CD4-positive, alpha-beta T cell (primary cell): Measurements from ENCODE around the gene DCAF8L2. TPM values are rescaled to one million over a fixed set of nuclear protein-coding genes. Genes with fewer than 3 reads are reported as not detected.

Source experiments
- ATAC-seq: fragments of 200-7000 bp; cut with Tn5 transposase; one replicate; pipeline ENCODE4 v1.10.0; 2022; ENCODE audit warnings: mild to moderate bottlenecking; ENCODE audit not compliant: poor library complexity
- CTCF ChIA-PET: fragments of 350-600 bp; sonication (Branson Sonifier 250); formaldehyde crosslinking; loops from one replicate; lab custom pipeline; 2021; ENCODE audit warnings: antibody characterized with exemption, inconsistent platforms; lab: Charles Lee
- POLR2A ChIA-PET: fragments of 350-600 bp; sonication (Branson Sonifier 250); formaldehyde crosslinking; loops from one replicate; lab custom pipeline; 2021; ENCODE audit warnings: antibody characterized with exemption, inconsistent platforms; lab: Charles Lee
- DNase-seq, 14 experiments: peaks; one replicate each; pipeline ENCODE4 v3.0.0-alpha.2; 2013 to 2020; ENCODE audit warnings: mixed read lengths in 2 of 14
- H3K27ac ChIP-seq, 2 donors: one replicate each; pipeline versions ENCODE4 v1.5.1 to v1.7.0; 2013; ENCODE audit warnings: low read length in 2 of 2, low read depth in 1 of 2, mild to moderate bottlenecking in 1 of 2
- H3K27me3 ChIP-seq, 2 experiments: 1 replicate in 1 of 2; 2 replicates in 1 of 2; pipeline versions ENCODE4 v1.6.1 to v1.7.0; 2013; ENCODE audit warnings: low read length in 2 of 2, control low read depth in 1 of 2, mild to moderate bottlenecking in 1 of 2, moderate library complexity in 1 of 2; ENCODE audit not compliant: insufficient read depth in 2 of 2, control insufficient read depth in 1 of 2
- H3K36me3 ChIP-seq: one replicate; pipeline ENCODE4 v1.6.1; 2013; ENCODE audit warnings: low read length, control low read depth; ENCODE audit not compliant: insufficient read depth
- H3K4me1 ChIP-seq: one replicate; pipeline ENCODE4 v1.6.1; 2013; ENCODE audit warnings: low read length, control low read depth; ENCODE audit not compliant: insufficient read depth
- H3K4me3 ChIP-seq: one replicate; pipeline ENCODE4 v1.5.1; 2013; ENCODE audit warnings: mild to moderate bottlenecking, low read length, moderate library complexity
- H3K9me3 ChIP-seq, 2 experiments: 1 replicate in 1 of 2; 2 replicates in 1 of 2; pipeline versions ENCODE4 v1.6.1 to v1.7.0; 2013; ENCODE audit warnings: low read length in 2 of 2, mild to moderate bottlenecking in 2 of 2, control low read depth in 1 of 2, moderate library complexity in 1 of 2; ENCODE audit not compliant: control insufficient read depth in 1 of 2, insufficient read depth in 1 of 2
- H3K27ac Mint-ChIP-seq: one replicate; pipeline ENCODE4 v1.8.0; 2020; ENCODE audit warnings: mixed read lengths
- H3K27me3 Mint-ChIP-seq: one replicate; pipeline ENCODE4 v1.8.0; 2021; ENCODE audit warnings: mixed read lengths
- H3K36me3 Mint-ChIP-seq: one replicate; pipeline ENCODE4 v1.8.0; 2021; ENCODE audit warnings: low read depth, mixed read lengths
- H3K4me1 Mint-ChIP-seq: one replicate; pipeline ENCODE4 v1.8.0; 2021; ENCODE audit warnings: low read depth, mixed read lengths
- H3K4me3 Mint-ChIP-seq: one replicate; pipeline ENCODE4 v1.8.0; 2020; ENCODE audit warnings: mild to moderate bottlenecking, mixed read lengths
- H3K9me3 Mint-ChIP-seq: one replicate; pipeline ENCODE4 v1.8.0; 2020; ENCODE audit warnings: mixed read lengths
- intact Hi-C, 2 experiments: fragments of 100-400 bp; cut with DNase I in 1 of 2; cut with micrococcal nuclease in 1 of 2; formaldehyde crosslinking; loops; one replicate each; pipeline versions ENCODE4 v1.15.1 to v1.9.0; 2023 to 2025; cut with DNase I, micrococcal nuclease
- total RNA-seq, 174 experiments: library from RNA in 2 of 174; stranded (reverse) in 2 of 174; gene quantifications; one replicate each; pipeline ENCODE4 v1.2.3 and lab custom pipeline; 2021 to 2026
- TF ChIP-seq, protein P1 (sequence below): fragments of 200-600 bp; IDR thresholded peaks from one replicate; pipeline ENCODE4 v1.8.0; 2022; ENCODE audit warnings: antibody characterized with exemption, mild to moderate bottlenecking

DCAF8L2 gene
- total RNA-seq, 2 experiments from 2014 or later = not detected

DNA sequence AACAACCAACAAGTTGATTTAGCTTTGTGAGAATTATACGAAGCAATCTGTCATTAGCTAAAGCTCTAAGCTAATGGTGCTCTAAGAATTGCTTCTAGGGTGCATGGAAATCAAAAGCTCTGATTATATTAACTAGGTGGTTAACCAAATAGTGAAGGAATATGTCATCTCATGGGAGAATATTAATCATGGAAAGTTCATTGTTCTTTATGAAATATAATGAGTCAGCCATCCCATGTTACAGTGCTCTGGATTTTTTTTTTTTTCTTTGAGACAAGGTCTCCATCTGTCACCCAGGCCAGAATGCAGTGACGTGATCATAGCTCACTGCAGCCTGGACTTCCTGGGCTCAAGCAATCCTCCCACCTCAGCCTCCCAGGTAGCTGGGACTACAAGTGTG lies 10.5 kb downstream of the DCAF8L2 start:
- ChIA-PET POLR2A (no interaction called here), CTCF (no interaction called here)
- intact Hi-C loops = no loop called here
- Histone ChIP-seq H3K27me3 (no peaks in the 10 kb centered on the region), H3K4me3 (no peak overlapping the region), H3K36me3 (no peaks in the 10 kb centered on the region), H3K27ac (no peak overlapping the region), H3K9me3 (no peaks in the 10 kb centered on the region), H3K4me1 (no peaks in the 10 kb centered on the region)
- ATAC-seq (no peak), DNase-seq (no peak)
- Mint-ChIP-seq H3K36me3 (no peaks in the 10 kb centered on the region), H3K27ac (no peak overlapping the region), H3K4me1 (no peaks in the 10 kb centered on the region), H3K9me3 (peaks cover 2% of the 10 kb centered on the region), H3K4me3 (no peak overlapping the region), H3K27me3 (no peaks in the 10 kb centered on the region)
- TF ChIP-seq, protein P1, sequence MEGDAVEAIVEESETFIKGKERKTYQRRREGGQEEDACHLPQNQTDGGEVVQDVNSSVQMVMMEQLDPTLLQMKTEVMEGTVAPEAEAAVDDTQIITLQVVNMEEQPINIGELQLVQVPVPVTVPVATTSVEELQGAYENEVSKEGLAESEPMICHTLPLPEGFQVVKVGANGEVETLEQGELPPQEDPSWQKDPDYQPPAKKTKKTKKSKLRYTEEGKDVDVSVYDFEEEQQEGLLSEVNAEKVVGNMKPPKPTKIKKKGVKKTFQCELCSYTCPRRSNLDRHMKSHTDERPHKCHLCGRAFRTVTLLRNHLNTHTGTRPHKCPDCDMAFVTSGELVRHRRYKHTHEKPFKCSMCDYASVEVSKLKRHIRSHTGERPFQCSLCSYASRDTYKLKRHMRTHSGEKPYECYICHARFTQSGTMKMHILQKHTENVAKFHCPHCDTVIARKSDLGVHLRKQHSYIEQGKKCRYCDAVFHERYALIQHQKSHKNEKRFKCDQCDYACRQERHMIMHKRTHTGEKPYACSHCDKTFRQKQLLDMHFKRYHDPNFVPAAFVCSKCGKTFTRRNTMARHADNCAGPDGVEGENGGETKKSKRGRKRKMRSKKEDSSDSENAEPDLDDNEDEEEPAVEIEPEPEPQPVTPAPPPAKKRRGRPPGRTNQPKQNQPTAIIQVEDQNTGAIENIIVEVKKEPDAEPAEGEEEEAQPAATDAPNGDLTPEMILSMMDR = no peak

DNA sequence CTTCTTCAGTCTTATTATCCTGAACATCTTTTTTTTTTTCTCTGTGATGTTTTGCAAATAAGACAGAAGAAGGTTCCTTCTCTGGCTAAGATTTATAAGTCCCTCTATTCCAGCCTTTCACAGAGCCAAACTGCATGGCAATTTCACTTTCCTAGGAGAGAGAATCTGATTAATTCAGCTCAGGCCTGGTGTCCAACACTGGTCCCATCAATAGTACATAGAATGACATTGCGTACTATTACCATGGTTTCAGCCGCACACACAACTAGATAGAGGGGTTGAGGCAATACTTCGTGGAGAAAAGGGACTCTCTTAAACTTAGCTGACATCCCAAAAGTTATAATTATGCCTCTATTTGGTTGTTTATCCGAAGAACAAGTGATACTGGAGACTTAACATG lies 18.5 kb downstream of the DCAF8L2 start:
- ATAC-seq (no peak), DNase-seq (no peak)
- Mint-ChIP-seq H3K27ac (no peak overlapping the region), H3K9me3 (no peaks in the 10 kb centered on the region), H3K4me3 (no peak overlapping the region), H3K4me1 (no peaks in the 10 kb centered on the region), H3K27me3 (no peaks in the 10 kb centered on the region), H3K36me3 (no peaks in the 10 kb centered on the region)
- H3K9me3 ChIP-seq = no peaks in the 10 kb centered on the region
- ChIA-PET CTCF (no interaction called here), POLR2A (no interaction called here)
- intact Hi-C loops = no loop called here
- TF ChIP-seq, protein P1 = no peak
- no peak overlapping the region for H3K4me3 ChIP-seq
- H3K27ac ChIP-seq = no peak overlapping the region
- H3K36me3 ChIP-seq = no peaks in the 10 kb centered on the region
- no peaks in the 10 kb centered on the region for H3K27me3 ChIP-seq
- no peaks in the 10 kb centered on the region for H3K4me1 ChIP-seq

DNA sequence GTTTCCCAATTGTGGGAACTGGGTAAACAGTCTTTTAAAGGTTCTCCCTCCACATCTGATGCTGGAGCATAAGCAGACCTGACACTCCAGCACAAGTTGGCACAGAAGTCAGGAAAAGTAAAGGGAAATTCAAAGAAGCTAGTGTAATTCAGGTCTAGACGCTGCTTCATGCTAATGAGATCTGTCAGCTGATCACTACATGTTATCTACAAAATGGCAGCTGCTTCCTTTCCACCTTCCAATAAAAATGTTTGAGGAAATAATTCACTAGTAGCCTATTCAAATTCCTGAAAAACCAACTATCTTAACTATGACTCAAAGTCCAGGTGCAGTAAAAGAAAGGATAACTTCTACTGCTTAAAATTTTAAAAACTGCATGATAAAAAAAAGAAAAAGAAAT lies 29.3 kb downstream of the DCAF8L2 start:
- DNase-seq = no peak
- no peaks in the 10 kb centered on the region for H3K36me3 Mint-ChIP-seq
- no peaks in the 10 kb centered on the region for H3K27me3 Mint-ChIP-seq
- Histone ChIP-seq H3K36me3 (no peaks in the 10 kb centered on the region), H3K4me1 (no peaks in the 10 kb centered on the region), H3K4me3 (no peak overlapping the region), H3K9me3 (no peaks in the 10 kb centered on the region), H3K27ac (no peak overlapping the region), H3K27me3 (no peaks in the 10 kb centered on the region)
- POLR2A ChIA-PET = no interaction called here
- ATAC-seq = no peak
- CTCF ChIA-PET = no interaction called here
- intact Hi-C loops = no loop called here
- no peak overlapping the region for H3K4me3 Mint-ChIP-seq
- TF ChIP-seq, protein P1 = no peak
- H3K4me1 Mint-ChIP-seq = no peaks in the 10 kb centered on the region
- peaks cover 2% of the 10 kb centered on the region for H3K9me3 Mint-ChIP-seq
- H3K27ac Mint-ChIP-seq = no peak overlapping the region
